Bronchial epithelial cell (primary cell): ENCODE data around the gene C16orf92. TPM values are rescaled to one million over a fixed set of nuclear protein-coding genes. Genes with fewer than 3 reads are reported as not detected.

Experiments used
- DNase-seq: peaks from one replicate; pipeline ENCODE4 v3.0.0-alpha.2; 2010; ENCODE audit warnings: low read depth
- FAIRE-seq: peaks from 2 replicates; lab custom pipeline; 2011; peaks lifted over from hg19 to GRCh38; lab: Jason Lieb, UNC
- H3K27me3 ChIP-seq: 2 replicates; pipeline ENCODE4 v1.5.1; 2011; ENCODE audit warnings: low read length; ENCODE audit not compliant: control insufficient read depth, insufficient read depth
- H3K36me3 ChIP-seq: 2 replicates; pipeline ENCODE4 v1.5.1; 2011; ENCODE audit warnings: low read length; ENCODE audit not compliant: control insufficient read depth, insufficient read depth
- H3K4me3 ChIP-seq: 2 replicates; pipeline ENCODE4 v1.5.1; 2011; ENCODE audit warnings: mild to moderate bottlenecking, low read depth, low read length, control low read depth
- total RNA-seq: library from RNA; depleted of rRNA; stranded (reverse); fragments of >200 nt; gene quantifications from 2 replicates; pipeline ENCODE4 v1.2.1, GENCODE V29; 2014
- TF ChIP-seq, protein P1 (sequence below): IDR thresholded peaks from 2 replicates; pipeline ENCODE4 v1.5.1; 2011; ENCODE audit warnings: mild to moderate bottlenecking, moderate library complexity, low read length, control low read depth, inconsistent platforms; ENCODE audit not compliant: insufficient read depth, severe bottlenecking

C16orf92 gene
- total RNA-seq, 1 donor from 2014 or later, result not detected

- DNase-seq (no peak), FAIRE-seq (no peak)
- Histone ChIP-seq H3K27me3 (no peaks in the 10 kb centered on the region), H3K36me3 (peaks cover 21% of the 10 kb centered on the region), H3K4me3 (no peak overlapping the region)
- TF ChIP-seq, protein P1, sequence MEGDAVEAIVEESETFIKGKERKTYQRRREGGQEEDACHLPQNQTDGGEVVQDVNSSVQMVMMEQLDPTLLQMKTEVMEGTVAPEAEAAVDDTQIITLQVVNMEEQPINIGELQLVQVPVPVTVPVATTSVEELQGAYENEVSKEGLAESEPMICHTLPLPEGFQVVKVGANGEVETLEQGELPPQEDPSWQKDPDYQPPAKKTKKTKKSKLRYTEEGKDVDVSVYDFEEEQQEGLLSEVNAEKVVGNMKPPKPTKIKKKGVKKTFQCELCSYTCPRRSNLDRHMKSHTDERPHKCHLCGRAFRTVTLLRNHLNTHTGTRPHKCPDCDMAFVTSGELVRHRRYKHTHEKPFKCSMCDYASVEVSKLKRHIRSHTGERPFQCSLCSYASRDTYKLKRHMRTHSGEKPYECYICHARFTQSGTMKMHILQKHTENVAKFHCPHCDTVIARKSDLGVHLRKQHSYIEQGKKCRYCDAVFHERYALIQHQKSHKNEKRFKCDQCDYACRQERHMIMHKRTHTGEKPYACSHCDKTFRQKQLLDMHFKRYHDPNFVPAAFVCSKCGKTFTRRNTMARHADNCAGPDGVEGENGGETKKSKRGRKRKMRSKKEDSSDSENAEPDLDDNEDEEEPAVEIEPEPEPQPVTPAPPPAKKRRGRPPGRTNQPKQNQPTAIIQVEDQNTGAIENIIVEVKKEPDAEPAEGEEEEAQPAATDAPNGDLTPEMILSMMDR, result no peak
These were observed 31.5 kb upstream of the C16orf92 start for GRCh38 chr16:29991571-29991904.

DNA sequence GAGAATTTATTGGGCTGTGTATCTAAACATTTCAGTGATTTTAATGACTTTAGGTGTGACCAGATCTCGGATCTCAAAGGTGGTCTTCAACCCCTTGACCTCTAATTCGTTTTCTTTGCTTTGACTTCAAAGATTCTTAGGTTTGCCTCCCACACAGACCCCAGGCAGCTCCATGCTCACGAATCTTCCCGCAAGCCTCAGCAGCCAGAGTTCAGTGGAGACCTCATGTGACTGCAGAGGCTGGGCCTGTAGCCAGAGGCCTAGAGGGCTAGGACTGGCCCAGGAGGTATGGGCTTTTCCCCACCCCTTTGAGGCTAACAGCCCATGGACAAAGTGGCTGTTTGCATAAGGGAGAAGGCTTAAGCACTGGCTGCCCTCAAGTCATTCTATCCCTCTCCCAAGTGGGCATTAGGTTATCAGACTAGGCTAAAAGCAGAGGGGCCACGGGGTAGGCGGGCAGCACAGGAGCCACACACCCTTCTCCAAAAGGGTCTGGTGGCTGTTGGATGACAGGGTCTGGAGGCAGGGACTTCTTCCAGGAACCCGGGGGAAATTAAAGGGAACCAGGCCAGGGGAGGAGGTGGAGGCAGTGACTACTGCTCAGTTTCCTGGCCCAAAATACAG, 30.5 kb upstream of the C16orf92 start:
- FAIRE-seq (no peak), DNase-seq (no peak)
- TF ChIP-seq, protein P1, result no peak
- H3K27me3 ChIP-seq, result no peaks in the 10 kb centered on the region
- peaks cover 17% of the 10 kb centered on the region for H3K36me3 ChIP-seq
- no peak overlapping the region for H3K4me3 ChIP-seq

GRCh38 chr16:29993191-29993902, 29.7 kb upstream of the C16orf92 start:
- DNase-seq, result no peak
- Histone ChIP-seq H3K36me3 (peaks cover 13% of the 10 kb centered on the region), H3K27me3 (no peaks in the 10 kb centered on the region), H3K4me3 (no peak overlapping the region)
- no peak for FAIRE-seq
- TF ChIP-seq, protein P1, result no peak

DNA sequence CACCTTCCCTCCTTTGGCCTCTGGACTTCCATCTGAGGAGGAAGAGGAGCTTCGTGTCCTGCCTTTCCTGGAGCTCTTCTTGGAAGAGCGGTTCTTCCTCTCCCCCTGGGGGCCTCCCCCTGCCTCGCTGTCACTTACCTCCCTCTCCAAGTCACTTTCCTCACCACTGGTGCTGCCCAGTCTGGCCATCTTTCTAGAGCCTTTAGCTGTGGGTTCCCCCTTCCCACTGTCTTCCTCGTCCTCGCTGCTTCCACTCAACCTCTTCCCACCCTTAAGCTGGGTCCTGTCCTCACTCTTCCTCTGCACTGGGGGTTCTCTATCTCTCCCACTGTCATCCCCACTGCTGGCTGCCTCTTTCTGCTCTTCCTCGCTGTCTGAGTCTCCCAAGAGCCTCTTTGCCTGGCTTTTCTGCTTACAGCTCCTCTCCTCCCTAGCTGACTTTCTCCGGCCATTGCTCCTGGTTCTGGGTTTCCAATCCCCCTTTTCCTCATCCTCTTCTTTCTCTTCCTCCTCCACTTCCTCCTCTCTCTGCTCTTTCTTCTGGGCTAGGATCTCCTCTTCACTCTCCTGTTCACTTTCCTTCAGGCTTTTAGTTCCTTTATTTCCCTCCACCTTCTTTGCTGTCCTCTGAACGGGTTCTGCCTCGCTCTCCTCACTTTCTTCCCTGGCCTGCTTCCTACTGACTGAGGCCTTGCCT, 28.9 kb upstream of the C16orf92 start:
- Histone ChIP-seq H3K36me3 (peaks cover 13% of the 10 kb centered on the region), H3K27me3 (no peaks in the 10 kb centered on the region), H3K4me3 (no peak overlapping the region)
- DNase-seq, result no peak
- TF ChIP-seq, protein P1, result no peak
- FAIRE-seq, result no peak

- DNase-seq (peak; percentile 83), FAIRE-seq (no peak)
- Histone ChIP-seq H3K4me3 (peak overlapping the region; percentile 91), H3K27me3 (no peaks in the 10 kb centered on the region), H3K36me3 (peaks cover 10% of the 10 kb centered on the region)
- TF ChIP-seq, protein P1, result no peak
These were observed 28.2 kb upstream of the C16orf92 start for GRCh38 chr16:29994600-29995323.
